Spleen (tissue), 11 donors: ENCODE data around the gene GPR139. TPM values are rescaled to one million over a fixed set of nuclear protein-coding genes. Genes with fewer than 3 reads are reported as not detected.

Experiments
- DNase-seq: peaks from one replicate; pipeline ENCODE4 v3.0.0-alpha.2; 2020
- H3K27ac ChIP-seq, 8 donors: fragments of 200-600 bp; sonication (generic) in 7 of 8; 1 replicate in 4 of 8; 2 replicates in 4 of 8; pipeline versions ENCODE4 v1.5.0 to v1.8.0; 2016 to 2021; ENCODE audit warnings: inconsistent platforms in 4 of 8, mild to moderate bottlenecking in 4 of 8, moderate library complexity in 1 of 8
- H3K27me3 ChIP-seq, 7 donors: fragments of 200-600 bp; sonication (generic) in 6 of 7; replicated peaks in 1 of 7; 1 replicate in 4 of 7; 2 replicates in 3 of 7; pipeline versions ENCODE4 v1.5.0 to v1.8.0; 2016 to 2021; ENCODE audit warnings: inconsistent platforms in 3 of 7, mild to moderate bottlenecking in 1 of 7
- H3K36me3 ChIP-seq, 6 donors: fragments of 200-600 bp; sonication (generic) in 5 of 6; 1 replicate in 4 of 6; 2 replicates in 2 of 6; pipeline versions ENCODE4 v1.5.0 to v1.8.0; 2016 to 2021; ENCODE audit warnings: inconsistent platforms in 2 of 6
- H3K4me1 ChIP-seq, 6 donors: fragments of 200-600 bp; sonication (generic) in 5 of 6; 1 replicate in 3 of 6; 2 replicates in 3 of 6; pipeline versions ENCODE4 v1.5.0 to v1.8.0; 2016 to 2021; ENCODE audit warnings: inconsistent platforms in 3 of 6
- H3K4me3 ChIP-seq, 8 donors: fragments of 200-600 bp; sonication (generic) in 7 of 8; 1 replicate in 4 of 8; 2 replicates in 4 of 8; pipeline versions ENCODE4 v1.5.0 to v1.8.0; 2016 to 2021; ENCODE audit warnings: inconsistent platforms in 4 of 8, mild to moderate bottlenecking in 4 of 8, moderate library complexity in 2 of 8
- H3K9me3 ChIP-seq, 8 donors: fragments of 200-600 bp; sonication (generic) in 7 of 8; 1 replicate in 4 of 8; 2 replicates in 4 of 8; pipeline versions ENCODE4 v1.5.0 to v1.8.0; 2016 to 2021; ENCODE audit warnings: inconsistent platforms in 4 of 8
- CTCF ChIP-seq, 11 experiments: fragments of 200-600 bp in 7 of 11; fragments of 450-650 bp in 4 of 11; sonication (generic) in 4 of 11; IDR thresholded peaks in 8 of 11; conservative IDR thresholded peaks in 3 of 11; 1 replicate in 7 of 11; 2 replicates in 4 of 11; pipeline versions ENCODE4 v1.4.0 to v1.8.0; 2016 to 2021; ENCODE audit warnings: antibody characterized with exemption in 11 of 11, inconsistent platforms in 4 of 11, mild to moderate bottlenecking in 1 of 11
- POLR2A ChIP-seq, 3 donors: fragments of 450-650 bp; IDR thresholded peaks; one replicate each; pipeline ENCODE4 v1.5.1; 2017; ENCODE audit warnings: antibody characterized with exemption in 3 of 3, mild to moderate bottlenecking in 1 of 3
- POLR2AphosphoS5 ChIP-seq, 3 donors: sonication (generic); formaldehyde crosslinking; IDR thresholded peaks; one replicate each; pipeline ENCODE4 v1.5.1; 2017; ENCODE audit warnings: antibody characterized with exemption in 3 of 3
- WGBS, 5 donors: extraction: QIAGEN DNeasy Blood & Tissue Kit in 3 of 5; methylation state at CpG; one replicate each; pipeline versions ENCODE4 v1.1.5 to v1.1.7; 2013 to 2018; 5-methylcytosine and 5-hydroxymethylcytosine counted together
- intact Hi-C: fragments of 100-400 bp; cut with DNase I; formaldehyde crosslinking; loops from one replicate; pipeline ENCODE4 v1.15.0; 2023; ENCODE audit warnings: low total_unique reads
- polyA plus RNA-seq, 3 donors: library from polyadenylated mRNA; stranded (reverse); fragments of 200-250 nt; gene quantifications; one replicate each; pipeline ENCODE4 v1.2.1, GENCODE V29; 2013
- total RNA-seq, 7 donors: library from RNA; depleted of rRNA in 3 of 7; stranded (reverse); fragments of >200 nt in 3 of 7; fragmentation: NEBNext Ultra II Directional in 4 of 7; extraction: Animal tissue kit (Norgen Biotek cat#: 25700) in 4 of 7; gene quantifications; one replicate each; pipeline versions ENCODE4 v1.1.0 to v1.2.1, GENCODE V29; 2016 to 2021
- donor health status: healthy with polysubstance abuse.
- donor health status: DM: no; HTN: no; CAD: no; lungs with moderate emphysema.
- donor health status: DM: no; HTN: no; CAD: no.
- donor health status: Bipolar disorder and iron deficiency.
- donor health status: healthy.
- donor health status: DM: no; HTN: no; CAD: no.
- donor health status: DM: yes; HTN: yes; CAD: no.

GPR139 gene
- total and polyA plus RNA-seq, 10 donors: not detected

GRCh38 chr16:20056436-20056835 is 17.3 kb downstream of the GPR139 start:
- Histone ChIP-seq H3K27ac (no peak overlapping the region), H3K36me3 (no peaks in the 10 kb centered on the region), H3K4me1 (no peaks in the 10 kb centered on the region), H3K4me3 (no peak overlapping the region), H3K9me3 (no peaks in the 10 kb centered on the region), H3K27me3 (peaks cover 0 to 13% (median 0%) of the 10 kb centered on the region in 7 donors)
- TF ChIP-seq CTCF (IDR thresholded peaks at IDR 0.05 in 8 of 11, conservative IDR thresholded peaks at IDR 0.05 in 3 of 11) (no peak), POLR2A (IDR thresholded peaks at IDR 0.05) (no peak)
- intact Hi-C loops: no loop called here
- WGBS, 5 donors: 81 to 91% (median 84%) methylated on average over 3 of the region's 3 CpGs
- DNase-seq: no peak

GRCh38 chr16:20053336-20053735 is 20.4 kb downstream of the GPR139 start:
- intact Hi-C loops: no loop called here
- peaks cover 0 to 6% (median 0%) of the 10 kb centered on the region in 7 donors for H3K27me3 ChIP-seq
- no peaks in the 10 kb centered on the region for H3K4me1 ChIP-seq
- TF ChIP-seq POLR2AphosphoS5 (IDR thresholded peaks at IDR 0.05) (no peak), CTCF (IDR thresholded peaks at IDR 0.05 in 8 of 11, conservative IDR thresholded peaks at IDR 0.05 in 3 of 11) (no peak), POLR2A (IDR thresholded peaks at IDR 0.05) (no peak)
- no peak for DNase-seq
- H3K27ac ChIP-seq: no peak overlapping the region
- WGBS, 5 donors: 47 to 52% (median 49%) methylated on average over 5 of the region's 5 CpGs
- H3K36me3 ChIP-seq: no peaks in the 10 kb centered on the region
- no peak overlapping the region for H3K4me3 ChIP-seq
- H3K9me3 ChIP-seq: no peaks in the 10 kb centered on the region

- H3K36me3 ChIP-seq: no peaks in the 10 kb centered on the region
- no peak for DNase-seq
- 82 to 90% (median 86%) methylated on average over 9 of the region's 9 CpGs for WGBS, 5 donors
- intact Hi-C loops: no loop called here
- no peaks in the 10 kb centered on the region for H3K4me1 ChIP-seq
- no peak for TF ChIP-seq POLR2AphosphoS5 (IDR thresholded peaks at IDR 0.05)
- TF ChIP-seq POLR2A (IDR thresholded peaks at IDR 0.05): no peak
- no peak for TF ChIP-seq CTCF (IDR thresholded peaks at IDR 0.05 in 8 of 11, conservative IDR thresholded peaks at IDR 0.05 in 3 of 11)
- no peaks in the 10 kb centered on the region for H3K9me3 ChIP-seq
- H3K27ac ChIP-seq: no peak overlapping the region
- peaks cover 0 to 6% (median 0%) of the 10 kb centered on the region in 7 donors for H3K27me3 ChIP-seq
- no peak overlapping the region for H3K4me3 ChIP-seq
Observed at GRCh38 chr16:20051611-20052010, 22.1 kb downstream of the GPR139 start.

- WGBS, 5 donors: 74 to 89% (median 76%) methylated on average over 7 of the region's 7 CpGs
- no peak for DNase-seq
- Histone ChIP-seq H3K9me3 (no peaks in the 10 kb centered on the region), H3K27ac (no peak overlapping the region), H3K4me1 (no peaks in the 10 kb centered on the region), H3K36me3 (no peaks in the 10 kb centered on the region), H3K4me3 (no peak overlapping the region), H3K27me3 (peaks cover 0 to 6% (median 0%) of the 10 kb centered on the region in 7 donors)
- TF ChIP-seq CTCF (IDR thresholded peaks at IDR 0.05 in 8 of 11, conservative IDR thresholded peaks at IDR 0.05 in 3 of 11) (no peak), POLR2A (IDR thresholded peaks at IDR 0.05) (no peak), POLR2AphosphoS5 (IDR thresholded peaks at IDR 0.05) (no peak)
- intact Hi-C loops: no loop called here
Observed at GRCh38 chr16:20051147-20051546, 22.5 kb downstream of the GPR139 start.
